HG03575 (cell line): ENCODE data around the gene THRB.

Source experiments
- ATAC-seq: cut with Tn5 transposase; IDR thresholded peaks from one replicate; pipeline ENCODE4 v1.9.1; 2021; ENCODE audit not compliant: unreplicated experiment, insufficient number of reproducible peaks, low FRiP score; ENCODE audit errors: extremely low read depth

The THRB gene

GRCh38 chr3:24067483-24067882, 427.2 kb downstream of the THRB start:
- ATAC-seq, result no peak
